HT-29 (cell line): ENCODE measurements around the gene SUSD4. TPM values are rescaled to one million over a fixed set of nuclear protein-coding genes. Genes with fewer than 3 reads are reported as not detected.

Experiments
- DNase-seq: peaks from one replicate; pipeline ENCODE4 v3.0.0-alpha.2; 2015; ENCODE audit warnings: low spot score
- total RNA-seq: library from RNA; depleted of rRNA; stranded (reverse); fragments of >200 nt; shearing (Covaris generic); gene quantifications from 2 replicates; pipeline ENCODE4 v1.2.3, GENCODE V29; 2014

The SUSD4 gene
- total RNA-seq, 1 experiment from 2014 or later: 0.20 TPM

DNA sequence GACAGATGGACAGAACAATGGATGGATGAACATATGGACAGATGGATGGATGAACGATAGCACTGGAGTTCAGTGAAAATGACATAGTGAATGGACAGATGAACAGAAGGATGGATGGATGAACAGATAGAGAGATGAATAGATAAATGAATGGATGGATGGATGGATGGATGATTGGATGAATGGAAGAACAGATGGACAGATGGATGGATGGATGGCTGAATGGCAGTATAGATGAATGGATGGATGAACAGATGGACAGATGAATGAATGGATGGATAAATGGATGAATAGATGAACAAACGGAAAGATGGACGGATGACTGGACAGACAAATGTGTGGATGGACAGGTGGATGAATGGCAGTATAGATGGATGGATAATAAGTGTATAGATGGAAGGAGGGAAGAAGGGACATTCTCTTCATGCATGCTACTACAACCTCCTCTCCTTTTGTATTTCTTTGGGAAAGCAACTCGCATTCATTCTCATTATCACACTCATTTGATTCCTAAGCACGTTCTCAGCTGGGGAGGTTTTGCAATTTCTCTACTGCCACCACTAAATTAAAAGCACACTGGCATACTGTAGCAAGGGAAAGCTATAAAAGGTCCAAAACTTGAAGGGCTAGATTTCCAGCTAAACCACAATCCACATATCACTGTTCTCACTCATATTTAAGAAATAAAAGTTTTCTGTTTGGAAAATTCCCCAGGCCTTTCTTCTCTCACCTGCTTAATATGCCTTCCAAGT is 34.1 kb downstream of the SUSD4 start:
- DNase-seq: no peak

DNA sequence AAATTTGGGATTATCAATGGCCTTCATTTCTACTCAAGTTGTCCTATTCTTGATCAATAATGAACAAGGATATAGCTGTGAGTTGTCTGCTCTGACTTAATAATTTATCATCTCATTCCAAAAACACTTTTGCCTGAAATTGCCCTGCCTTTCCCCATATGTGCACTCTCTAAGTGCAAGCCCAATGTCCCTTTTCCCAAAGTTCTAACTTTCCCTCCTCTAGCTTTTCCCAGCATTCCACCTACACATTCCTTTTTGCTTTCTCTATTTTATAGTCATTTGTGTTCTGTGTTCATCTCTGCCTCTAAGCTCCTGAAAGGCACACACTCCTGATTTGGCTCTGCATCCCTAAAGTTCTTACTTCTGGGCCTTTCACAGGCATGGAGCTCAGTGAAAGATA is 34.7 kb downstream of the SUSD4 start:
- no peak for DNase-seq

DNA sequence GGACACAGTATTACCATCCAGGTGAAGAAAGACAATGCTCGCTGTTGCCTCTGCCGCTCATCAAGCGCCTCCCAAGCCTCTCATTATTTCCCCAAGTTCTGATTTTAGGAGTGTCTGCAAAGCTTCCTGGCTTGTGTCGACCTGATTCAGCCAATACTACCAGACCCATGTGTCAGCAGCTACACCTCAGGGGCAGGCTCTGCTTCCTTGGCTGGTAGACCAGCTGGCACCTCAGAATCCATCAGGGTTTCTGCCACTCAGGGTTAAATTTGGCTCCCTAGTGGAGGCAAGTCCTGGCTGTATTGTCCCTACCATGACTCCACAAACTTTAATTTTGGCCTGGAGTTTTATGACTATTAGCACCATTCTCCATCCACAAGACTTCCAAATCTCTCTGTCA is 35.4 kb downstream of the SUSD4 start:
- DNase-seq: no peak

DNA sequence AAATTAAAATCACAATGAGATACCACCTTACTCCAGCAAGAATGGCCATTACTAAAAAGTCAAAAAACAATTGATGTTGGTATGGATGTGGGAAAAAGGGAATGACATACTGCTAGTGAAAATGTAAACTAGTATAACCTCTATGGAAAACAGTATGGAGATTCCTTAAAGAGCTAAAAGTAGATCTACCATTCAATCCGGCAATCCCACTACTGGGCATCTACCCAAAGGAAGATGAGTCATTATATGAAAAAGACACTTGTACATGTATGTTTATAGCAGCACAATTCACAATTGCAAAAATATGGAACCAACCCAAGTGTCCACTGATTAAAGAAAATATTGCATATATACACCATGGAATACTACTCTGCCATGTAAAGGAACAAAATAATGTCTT is 37.2 kb downstream of the SUSD4 start:
- no peak for DNase-seq

DNA sequence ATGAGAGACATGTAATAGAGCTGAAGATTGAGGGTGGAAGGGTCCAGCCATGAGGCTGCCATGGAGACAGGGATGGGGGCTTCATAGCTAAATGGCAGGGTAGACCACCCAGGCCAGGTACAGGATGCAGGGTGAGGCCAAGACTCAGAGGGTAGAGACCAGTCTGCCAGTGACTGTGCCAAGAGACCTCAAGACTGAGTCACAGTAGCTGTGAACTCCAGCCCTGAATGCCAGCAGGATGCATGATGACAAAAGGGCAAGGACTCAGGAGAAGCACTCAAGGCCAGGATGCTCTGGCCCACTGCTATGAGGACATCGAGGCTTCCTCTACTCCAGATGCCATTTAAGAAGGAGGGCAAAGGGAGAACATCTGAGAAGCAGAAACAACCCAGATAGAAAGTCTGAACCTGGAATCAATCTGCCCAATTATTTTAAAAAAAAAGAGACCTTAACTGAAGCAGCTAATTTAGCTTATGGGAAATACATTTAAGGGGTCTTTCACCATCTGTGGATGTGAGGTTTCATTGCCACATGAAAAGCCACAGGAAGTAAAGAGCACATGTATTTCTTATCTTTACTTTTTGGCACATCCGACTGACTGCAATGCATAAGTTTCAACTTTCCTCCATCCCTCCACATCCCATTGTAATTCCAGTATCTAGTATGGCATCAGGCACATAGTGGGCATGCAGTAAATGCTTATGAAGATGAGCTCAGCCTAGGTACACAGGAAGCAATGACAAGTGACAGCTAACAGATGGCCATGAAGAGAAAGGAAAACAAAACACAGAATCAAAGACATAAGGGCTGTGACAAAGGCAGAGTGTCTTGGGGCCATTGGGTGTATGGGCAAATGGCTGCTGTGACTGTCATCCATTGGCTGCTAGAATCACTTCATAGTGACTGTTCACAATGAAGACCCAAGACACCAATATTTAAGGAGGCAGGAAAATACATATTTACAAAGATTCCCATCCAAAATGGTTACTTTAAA is 40.2 kb downstream of the SUSD4 start:
- DNase-seq: no peak

DNA sequence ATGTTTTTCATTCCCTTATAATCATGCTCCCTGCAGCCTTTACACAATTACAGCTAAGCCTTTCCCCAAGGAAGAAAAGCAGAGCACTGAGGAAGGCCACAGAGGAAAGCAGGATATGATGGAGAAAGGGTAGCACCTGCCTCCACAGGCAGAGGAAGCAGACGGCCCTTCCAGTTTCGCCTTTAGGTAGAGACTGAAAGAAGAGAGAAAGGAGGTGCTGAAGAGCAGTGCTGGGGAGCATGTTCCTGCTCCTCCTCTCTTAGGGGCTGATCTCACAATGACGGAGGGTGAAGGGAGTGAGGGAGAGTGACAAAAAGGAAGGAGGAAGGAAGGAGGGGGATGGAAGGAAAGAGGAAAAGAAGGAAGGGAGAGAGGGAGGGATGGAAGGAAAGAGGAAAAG is 41.1 kb downstream of the SUSD4 start:
- DNase-seq: no peak

DNA sequence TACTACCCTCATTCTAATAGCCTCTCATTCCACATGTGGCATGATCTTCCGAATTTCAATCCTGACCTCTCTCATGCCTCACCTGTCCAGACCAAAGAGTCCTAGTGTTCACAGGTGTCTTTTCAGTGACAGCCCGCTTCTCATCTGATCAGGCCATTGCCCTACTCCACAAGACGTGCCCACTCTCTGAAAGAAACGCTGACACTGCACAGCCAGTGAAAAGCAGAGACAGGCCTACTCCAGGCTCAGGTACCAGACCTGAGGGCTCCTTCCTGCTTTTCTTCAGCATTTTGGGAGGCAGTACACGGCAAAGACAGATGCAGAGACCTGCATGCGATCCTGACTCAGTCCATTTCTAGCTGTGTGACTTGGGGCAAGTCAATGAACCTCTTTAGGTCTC is 43.0 kb downstream of the SUSD4 start:
- DNase-seq: no peak

DNA sequence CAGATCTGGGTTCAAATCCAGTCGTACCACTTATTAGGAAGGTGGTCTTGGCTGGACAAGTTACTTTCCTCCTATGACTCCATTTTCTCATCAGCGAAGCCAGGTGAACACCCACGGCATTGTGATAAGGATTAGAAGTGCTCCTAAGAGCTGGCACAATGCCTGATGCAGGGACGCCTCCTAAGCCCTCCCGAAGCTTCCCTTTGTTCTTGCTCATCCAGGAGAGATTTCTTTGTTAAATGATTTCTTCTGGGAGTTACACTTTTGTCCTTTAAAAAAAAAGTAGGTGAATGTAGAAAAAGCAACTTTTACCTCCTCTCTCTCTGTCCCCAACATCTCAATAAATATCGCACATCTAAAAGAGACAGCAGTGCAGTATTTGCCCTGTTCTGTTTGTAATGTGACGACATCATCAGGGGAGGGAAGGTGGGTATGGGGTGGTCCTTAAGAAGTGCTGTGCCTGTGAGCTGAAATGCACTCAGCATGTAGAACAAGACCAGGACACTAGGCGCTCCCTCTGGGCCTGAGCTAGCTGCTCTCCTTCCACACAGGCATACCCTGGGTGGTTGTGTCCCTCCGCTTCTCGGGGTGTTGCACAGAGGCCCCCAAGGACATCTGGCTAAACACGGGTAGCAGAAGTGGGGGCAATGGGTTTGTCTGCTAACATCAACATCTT is 43.9 kb downstream of the SUSD4 start:
- no peak for DNase-seq

DNA sequence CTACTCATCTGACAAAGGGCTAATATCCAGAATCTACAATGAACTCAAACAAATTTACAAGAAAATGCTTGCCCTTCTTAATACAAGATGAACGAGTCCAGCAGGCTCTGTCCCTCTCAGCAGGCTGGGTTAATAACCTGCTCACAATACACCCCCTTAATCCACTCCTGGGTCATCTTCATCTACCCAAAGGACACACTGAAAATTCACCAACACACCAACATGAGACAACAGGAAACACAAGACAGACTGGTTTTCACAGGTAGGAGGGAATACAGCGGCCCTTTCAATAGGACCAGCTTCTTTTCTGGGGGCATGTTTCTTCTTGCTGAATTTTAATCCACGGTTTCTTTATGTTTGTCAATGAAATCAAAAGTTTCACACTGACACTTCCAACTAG is 44.6 kb downstream of the SUSD4 start:
- no peak for DNase-seq

DNA sequence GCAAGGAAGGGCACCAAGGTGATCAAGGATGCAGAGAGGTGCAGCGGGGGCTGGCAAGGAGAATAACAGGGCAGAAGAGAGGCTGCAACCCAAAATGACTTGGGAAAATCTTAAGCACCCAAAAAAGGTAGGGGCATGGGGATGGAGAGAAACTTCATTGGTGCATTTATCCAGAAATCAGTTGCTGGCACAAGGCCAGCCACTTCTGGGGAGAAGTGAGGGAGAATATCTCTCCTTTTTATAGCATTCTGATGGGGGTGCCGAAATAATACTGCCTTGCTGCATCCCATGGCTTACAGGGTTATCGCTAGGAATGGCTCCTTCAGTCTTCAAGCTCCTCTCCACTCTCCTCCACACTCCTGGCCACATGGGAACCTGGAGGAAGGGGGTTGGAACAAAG is 47.9 kb downstream of the SUSD4 start:
- DNase-seq: no peak

DNA sequence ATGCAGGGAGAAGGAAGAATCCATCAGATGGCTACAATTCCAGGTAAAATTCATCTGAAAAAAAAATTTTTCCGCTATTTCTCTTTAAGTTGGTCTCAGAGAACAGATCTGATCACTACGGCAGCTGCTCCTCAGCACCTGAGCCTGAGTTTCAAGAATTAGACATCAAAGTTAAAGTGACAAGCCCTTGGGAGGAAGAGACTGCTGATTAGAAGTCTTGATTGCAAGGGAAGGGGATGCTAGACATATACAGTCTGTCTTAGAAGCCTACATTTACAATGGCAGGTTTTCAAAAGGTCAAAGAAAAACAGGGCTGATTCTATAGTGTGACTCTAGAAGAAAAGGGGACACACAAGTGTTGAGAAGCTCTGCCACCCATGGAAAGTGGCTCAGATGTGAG is 48.3 kb downstream of the SUSD4 start:
- no peak for DNase-seq

DNA sequence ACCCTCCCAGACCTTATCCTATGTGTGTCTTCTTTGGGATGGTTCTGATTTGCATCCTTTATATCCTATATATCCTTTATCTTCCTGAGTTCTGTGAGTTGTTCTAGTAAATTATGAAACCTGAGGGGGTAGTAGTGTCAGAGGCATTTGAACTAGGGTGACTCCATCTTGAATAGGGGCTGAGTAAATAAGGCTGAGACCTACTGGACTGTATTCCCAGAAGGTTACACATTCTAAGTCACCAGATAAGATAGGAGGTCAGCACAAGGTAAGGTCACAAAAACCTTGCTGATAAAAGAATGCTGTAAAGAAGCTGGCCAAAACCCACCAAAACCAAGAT is 50.6 kb downstream of the SUSD4 start:
- no peak for DNase-seq

DNA sequence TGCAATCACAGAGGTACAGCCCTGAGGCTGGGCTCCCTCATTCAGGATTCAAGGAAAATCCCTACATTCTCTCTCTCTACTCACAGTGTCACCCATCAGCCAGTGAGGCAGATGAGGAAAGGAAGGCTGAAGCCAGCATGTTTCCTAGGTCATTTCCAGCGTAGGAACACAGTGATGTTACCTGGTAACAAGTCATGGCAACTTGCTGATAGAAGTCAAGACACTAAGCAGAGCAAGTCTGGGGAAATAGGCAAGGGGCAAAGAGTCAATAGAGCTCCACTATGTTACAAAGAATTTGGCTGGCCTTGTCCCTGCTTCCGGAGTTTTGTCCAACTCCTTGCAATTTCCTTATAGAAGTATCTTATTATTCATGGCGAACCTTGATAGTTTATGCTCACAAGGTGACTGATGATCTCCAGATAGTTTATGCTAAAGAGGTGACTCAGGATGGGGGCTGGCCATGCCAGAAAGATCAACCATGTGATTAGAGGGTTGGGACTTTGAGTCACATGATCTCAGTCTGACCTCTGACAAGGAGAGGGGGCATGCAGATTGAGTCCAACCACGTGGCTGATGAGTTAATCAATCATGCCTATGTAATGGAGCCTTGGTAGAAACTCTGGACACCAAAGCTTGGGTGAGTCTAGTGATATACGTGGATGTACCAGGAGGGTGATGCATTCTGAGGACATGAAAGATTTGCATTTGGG is 51.1 kb downstream of the SUSD4 start:
- no peak for DNase-seq

DNA sequence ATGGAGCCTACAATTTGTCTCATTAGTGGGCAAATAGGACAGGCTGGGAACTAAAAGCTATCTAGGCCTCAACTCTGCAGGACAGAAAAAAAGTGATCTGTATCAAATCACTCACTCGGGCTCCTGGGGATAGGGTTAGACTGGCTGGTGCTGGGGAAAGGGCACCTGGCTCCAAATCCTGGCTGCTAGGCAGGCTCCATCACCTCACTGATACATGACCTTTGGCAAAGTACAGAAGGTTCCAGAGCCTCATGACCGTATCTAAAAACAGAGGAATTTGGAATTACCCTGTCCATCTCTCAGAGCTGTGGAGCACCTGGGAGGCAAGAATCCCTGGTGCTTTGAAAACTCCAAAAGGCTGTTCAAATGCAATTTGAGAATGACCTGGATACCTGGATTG is 51.7 kb downstream of the SUSD4 start:
- no peak for DNase-seq

DNA sequence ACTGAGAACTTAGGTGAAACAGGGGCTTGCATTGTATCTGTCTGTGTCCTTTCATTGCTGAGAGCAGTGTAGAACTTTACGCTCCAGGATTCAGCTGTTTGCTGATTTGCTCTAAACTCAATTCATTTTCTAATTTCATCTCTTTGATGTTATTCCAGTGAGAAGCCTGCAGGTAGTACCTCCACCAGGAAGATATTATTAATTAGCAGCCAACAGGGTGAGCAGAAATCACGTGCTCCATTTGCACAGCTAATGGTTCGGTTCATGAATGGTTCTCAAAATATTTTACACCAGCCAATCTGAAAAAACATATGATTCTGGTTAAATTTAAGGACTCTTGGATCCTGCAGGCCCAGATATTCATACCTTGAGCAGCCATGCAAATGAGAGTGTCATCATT is 52.1 kb downstream of the SUSD4 start:
- DNase-seq: no peak

DNA sequence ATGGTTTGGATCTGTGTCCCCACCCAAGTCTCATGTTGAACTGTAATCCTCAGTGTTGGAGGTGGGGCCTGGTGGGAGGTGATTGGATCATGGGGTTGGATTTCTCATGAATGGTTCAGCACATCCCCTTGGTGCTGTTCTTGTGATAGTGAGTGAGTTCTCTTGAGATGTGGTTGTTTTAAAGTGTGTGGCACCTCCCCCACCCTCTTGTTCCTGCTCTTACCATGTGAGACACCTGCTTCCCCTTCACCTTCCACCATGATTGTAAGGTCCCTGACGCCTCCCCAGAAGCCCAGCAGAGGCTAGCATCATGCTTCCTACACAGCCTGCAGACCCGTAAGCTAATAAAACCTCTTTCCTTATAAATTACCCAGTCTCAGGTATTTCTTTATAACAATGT is 55.8 kb downstream of the SUSD4 start:
- DNase-seq: no peak

DNA sequence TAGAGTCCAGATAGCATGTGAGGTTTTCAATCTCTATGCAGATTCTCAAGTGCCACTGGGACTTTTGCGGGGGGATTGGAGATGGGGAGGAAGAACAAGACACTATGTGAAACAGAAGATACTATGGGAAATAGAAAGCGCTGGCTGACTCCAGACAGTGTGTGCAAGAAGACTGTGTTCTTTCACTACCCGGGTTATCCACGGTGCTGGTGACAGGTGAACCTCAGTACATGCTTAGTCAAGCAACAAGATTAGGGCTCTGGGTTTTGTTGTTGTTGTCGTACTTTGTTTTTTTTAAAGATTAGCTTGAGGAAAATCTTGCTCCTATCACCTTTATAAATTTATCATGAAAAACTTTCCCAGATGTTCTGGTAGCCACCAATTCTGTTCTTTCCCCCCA is 56.4 kb downstream of the SUSD4 start:
- DNase-seq: no peak

DNA sequence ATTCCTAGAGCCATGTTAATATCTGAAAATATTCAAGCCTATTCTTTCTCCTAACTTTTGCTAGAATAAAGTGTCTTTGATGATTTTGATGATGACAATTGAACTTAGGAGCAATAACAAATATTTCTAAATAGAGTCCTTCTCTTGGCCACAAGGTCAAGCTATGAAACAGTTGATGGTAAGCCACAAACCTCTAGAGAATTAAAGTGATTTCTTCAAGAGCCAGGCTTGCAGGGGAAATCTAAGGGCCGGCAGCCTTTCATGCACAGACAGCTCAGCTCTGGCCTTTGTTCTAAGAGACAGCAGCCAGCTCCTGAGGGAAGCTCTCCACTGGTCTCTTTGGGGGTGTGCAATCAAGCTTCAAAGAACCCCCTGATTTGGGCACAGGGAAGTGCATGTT is 59.0 kb downstream of the SUSD4 start:
- no peak for DNase-seq

DNA sequence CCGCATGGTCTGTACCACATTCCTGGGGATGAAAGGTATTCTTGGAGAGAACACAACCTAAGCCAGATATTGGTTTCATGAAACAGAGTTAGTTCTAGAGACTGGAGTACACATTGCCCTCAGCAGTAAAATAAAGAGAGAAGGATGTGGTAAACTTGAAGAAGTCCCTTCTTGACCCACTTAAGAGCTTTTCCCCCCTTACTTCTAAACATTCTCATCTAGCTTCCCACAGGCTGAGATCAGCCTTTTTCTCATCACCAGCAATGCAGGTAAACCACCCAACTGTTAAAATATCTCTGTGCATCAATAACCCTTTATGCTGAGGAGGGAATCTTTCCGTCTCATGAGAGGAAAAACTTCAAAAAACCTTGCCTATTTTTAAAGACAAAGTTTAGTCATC is 62.6 kb downstream of the SUSD4 start:
- DNase-seq: no peak

DNA sequence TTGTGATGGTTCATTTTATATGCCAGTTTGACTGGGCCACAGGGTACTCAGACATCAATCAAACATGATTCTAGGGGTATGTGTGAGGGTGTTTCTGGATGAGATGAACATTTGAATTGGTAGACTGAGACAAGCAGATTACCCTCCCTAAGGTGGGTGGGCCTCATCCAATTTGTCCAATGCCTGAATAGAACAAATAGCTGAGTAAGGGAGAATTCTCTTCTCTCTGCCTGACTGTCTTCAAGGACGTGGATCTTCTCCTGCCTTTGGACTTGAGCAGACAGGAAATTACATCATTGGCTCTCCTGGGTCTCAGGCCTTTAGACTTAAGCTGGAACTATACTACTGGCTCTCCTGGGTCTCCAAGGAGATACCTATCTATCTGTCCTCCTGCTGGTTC is 64.4 kb downstream of the SUSD4 start:
- no peak for DNase-seq

DNA sequence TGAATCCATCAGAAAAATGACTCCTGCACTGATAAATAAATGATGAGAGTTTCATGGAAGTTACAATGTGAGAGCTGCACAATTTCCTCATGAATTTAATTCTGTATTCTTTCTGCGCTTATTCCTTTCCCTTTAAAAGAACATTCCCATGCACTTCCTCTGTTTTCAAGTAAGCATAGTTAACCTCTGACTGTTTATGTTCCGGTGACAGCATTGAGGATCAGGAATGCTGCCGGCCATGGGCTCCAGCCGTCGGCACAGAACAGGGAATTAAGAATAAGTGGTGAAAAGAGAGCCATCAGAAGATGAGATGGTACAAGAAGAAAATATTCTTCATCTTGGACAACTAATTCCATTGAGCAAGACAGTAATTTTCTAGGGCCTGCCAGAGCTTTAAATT is 65.3 kb downstream of the SUSD4 start:
- no peak for DNase-seq

DNA sequence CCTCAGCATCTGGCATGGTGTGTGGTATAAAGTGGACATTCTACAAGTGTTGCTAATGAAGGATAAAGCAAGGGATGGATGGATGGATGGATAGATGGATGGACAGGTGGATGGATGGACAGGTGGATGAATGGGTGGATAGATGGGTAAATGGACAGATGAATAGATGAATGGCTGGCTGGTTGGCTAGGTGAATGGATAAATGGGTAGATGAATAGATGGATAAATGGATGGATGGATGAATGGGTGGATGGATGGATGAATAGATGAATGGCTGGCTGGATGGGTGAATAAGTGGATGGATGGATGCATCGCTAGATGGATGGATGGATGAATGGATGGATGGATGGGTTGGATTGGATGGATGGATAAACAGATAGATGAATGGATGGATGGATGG is 66.2 kb downstream of the SUSD4 start:
- no peak for DNase-seq
